Omental fat pad (tissue), 4 donors: ENCODE data around the gene ZNF236. TPM values are rescaled to one million over a fixed set of nuclear protein-coding genes. Genes with fewer than 3 reads are reported as not detected.
A peak's percentile ranks its signal among the peaks of the same experiment; 100 is the strongest.

ENCODE experiments used
- ATAC-seq: fragments of 150-250 bp; one replicate; pipeline ENCODE4 v1.9.1; 2016; ENCODE audit warnings: mild to moderate bottlenecking, moderate library complexity; ENCODE audit not compliant: low FRiP score
- DNase-seq: peaks from one replicate; pipeline ENCODE4 v3.0.0-alpha.2; 2019; ENCODE audit warnings: low spot score
- CTCF ChIP-seq, 3 donors: fragments of 450-650 bp; IDR thresholded peaks; one replicate each; pipeline ENCODE4 v1.5.1; 2016 to 2017; ENCODE audit warnings: antibody characterized with exemption in 3 of 3, mild to moderate bottlenecking in 3 of 3, moderate library complexity in 2 of 3
- total RNA-seq, 4 donors: library from RNA; depleted of rRNA; stranded (reverse); fragments of >200 nt; gene quantifications; one replicate each; pipeline ENCODE4 v1.1.0, GENCODE V29; 2016

Gene ZNF236
- total RNA-seq, 4 donors from 2014 or later: 14.3 to 18.0 (median 17.0) TPM

DNA sequence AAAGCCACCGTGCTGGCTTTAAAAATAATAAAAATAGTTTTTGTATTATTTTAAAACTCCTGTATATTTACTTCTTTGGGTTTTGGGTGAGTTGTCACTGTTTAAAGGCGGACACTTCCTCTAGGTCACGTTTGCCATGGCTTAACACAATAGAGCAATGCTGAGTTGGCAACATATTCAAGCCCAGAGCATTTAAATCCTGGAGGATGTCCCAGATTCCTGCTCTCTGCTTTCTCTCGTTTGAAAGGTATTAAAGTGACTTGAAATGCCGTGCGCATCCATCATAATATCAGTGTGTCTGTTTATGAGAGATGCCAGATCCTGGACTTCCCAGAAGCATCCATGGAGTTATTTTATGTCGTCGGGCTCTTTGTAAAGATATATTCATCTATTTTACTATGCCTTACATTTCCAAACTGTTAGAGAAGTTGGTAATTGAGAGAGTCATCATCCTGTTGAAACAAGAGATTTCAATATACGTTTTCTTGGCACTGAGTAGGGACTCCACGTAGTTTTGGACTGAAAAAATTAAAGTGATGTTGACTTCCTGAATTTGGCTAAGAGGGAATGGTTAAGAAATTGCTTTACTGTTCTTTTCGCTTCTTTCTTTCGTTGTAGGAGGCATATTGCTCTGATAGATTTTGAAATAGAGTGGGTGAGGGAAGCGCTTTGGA lies 150.6 kb downstream of the ZNF236 start:
- DNase-seq: no peak
- no peak for TF ChIP-seq CTCF (IDR thresholded peaks at IDR 0.05)
- ATAC-seq: no peak

DNA sequence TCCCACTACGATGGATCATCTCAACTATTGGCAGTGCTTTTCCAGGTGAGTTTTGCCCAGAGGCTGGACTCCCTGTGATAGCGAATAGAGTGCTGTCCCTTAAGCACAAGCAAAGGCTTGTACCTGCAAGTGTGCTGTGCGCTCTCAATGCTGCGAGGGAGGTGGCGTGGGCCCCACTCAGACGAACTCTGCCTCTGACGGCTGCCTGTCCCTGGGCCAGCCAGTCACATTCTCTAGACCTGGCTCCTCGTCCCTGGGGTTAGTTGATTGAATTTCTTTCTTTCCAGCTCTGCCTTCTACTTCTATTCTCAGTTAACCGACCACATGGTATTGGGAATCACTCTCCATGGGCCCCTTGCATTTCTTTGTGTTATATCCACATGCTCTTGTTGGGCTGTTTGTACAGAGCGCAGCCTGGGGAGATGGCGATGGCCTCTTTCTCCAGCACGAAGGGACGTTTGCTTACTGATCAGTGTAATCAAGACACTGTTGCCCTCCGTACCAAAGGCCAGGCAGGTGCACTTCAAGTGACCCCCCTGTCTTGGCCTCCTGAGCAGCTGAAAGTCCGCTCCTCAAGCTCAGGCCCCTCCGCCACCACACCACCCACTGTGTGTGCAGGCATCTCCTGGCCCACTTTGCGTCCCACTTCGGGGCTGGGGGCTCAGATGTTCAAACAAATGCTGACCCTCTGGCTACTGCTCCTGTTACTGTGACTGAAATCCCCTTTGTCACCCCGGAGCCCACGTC lies 151.3 kb downstream of the ZNF236 start:
- no peak for TF ChIP-seq CTCF (IDR thresholded peaks at IDR 0.05)
- no peak for ATAC-seq

DNA sequence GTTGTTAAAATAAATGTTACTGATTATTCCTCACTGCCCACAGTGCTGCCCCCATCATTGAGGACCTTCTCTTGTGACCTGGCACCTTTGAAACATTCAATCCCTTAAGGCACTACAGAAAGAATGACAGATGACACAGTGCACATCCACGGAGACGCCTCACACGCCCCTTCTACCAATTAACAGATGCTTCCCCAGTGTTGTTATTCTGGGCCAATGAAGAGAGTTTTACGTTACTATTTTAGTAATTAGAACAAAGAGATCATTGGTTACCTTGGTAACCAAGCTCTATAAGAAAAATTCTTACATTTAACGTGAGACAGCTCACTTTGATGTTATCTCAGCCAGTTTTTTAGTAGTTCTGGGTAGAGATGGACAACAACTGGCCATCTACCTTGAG lies 152.0 kb downstream of the ZNF236 start:
- TF ChIP-seq CTCF (IDR thresholded peaks at IDR 0.05): no peak
- no peak for DNase-seq
- no peak for ATAC-seq

More for the DNA sequence above, 151.3 kb downstream of the ZNF236 start:
- no peak for DNase-seq

DNA sequence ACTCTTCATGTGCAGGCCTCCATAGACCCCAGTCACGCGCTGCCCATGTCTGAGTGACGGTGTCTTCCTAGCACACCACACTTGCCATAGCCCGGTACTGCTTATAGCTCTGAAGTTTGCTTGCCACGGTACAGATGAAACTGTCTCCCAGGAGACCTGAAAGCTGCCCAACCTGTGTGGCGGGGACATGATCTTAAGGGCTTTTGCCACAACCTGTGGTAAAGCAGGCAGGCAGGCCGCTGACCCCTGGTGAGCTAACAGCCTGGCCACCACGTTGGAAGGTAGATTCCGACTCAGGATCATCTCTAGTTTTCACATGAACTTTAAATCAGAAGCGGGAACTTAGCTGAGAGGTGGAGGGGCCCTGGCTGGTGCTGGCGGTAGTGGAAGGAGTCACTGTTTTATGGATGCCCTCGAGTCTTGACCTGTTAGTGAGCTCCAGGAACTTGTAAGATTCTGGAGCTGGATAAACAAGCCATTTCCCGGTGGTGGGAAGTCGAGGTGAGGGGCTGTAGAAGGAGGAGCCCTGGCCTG lies 153.3 kb downstream of the ZNF236 start:
- no peak for DNase-seq
- no peak for ATAC-seq
- TF ChIP-seq CTCF (IDR thresholded peaks at IDR 0.05): no peak

- no peak for DNase-seq
- no peak for TF ChIP-seq CTCF (IDR thresholded peaks at IDR 0.05)
- ATAC-seq: peak; percentile 61
Observed at GRCh38 chr18:76977108-76977621, 154.8 kb downstream of the ZNF236 start.

DNA sequence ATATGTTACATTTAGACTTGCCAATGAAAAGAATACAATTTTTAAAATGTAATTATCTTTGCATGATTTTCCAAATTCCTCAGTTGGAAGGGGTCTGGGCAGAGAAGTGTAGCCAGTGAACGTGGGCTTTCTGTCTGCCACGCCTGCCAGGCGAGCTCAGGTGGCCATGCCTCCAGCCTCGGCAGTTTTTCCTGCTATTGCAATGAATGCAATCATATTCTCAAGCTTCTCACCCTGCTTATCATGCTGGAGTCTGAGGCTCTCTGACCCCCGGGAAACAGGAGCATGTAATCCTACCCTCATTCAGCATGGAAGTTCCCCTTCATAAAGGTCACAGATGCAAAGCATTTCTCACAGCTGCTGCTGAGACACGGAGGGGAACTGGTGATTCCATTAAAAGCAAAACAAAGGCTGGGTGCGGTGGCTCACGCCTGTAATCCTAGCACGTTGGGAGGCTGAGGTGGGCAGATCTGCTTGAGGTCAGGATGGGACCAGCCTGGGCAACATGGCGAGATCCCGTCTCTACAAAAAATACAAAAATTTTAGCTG lies 155.4 kb downstream of the ZNF236 start:
- ATAC-seq: no peak
- TF ChIP-seq CTCF (IDR thresholded peaks at IDR 0.05): no peak
- DNase-seq: no peak
